ENCODE data around the gene B4GALT2. TPM values are rescaled to one million over a fixed set of nuclear protein-coding genes. Genes with fewer than 3 reads are reported as not detected.

Gene B4GALT2
- 50.4 TPM for polyA plus RNA-seq (2013, experiment 1 of 2)
- polyA plus RNA-seq (2013, experiment 2 of 2), result 49.5 TPM

GRCh38 chr1:43978551-43979260 is at the start of gene B4GALT2:
Gene B4GALT2, plus strand, starts transcription at chr1:43979210. Its CDS starts 1,951 bp downstream, at chr1:43981161.
- Histone ChIP-seq H4K8ac (ENCODE audit: low read depth, low read length) (no peak within 1 kb of the TSS), H3K79me2 (ENCODE audit: control insufficient read depth, insufficient read depth, low read length) (peaks cover 17% of the 10 kb centered on the region), H4K5ac (ENCODE audit: low read length) (no peak within 1 kb of the TSS), H3K4me1 (ENCODE audit: control insufficient read depth, low read depth, low read length) (peaks cover 2% of the 10 kb centered on the region), H3K56ac (ENCODE audit: low read length) (peak within 1 kb of the TSS; percentile 92), H3K79me1 (ENCODE audit: low read length) (peaks cover 38% of the 10 kb centered on the region), H3K4me3 (ENCODE audit: low read length) (peak within 1 kb of the TSS; percentile 47), H3K27ac (ENCODE audit: low read depth, low read length) (peak within 1 kb of the TSS; percentile 7), H3K36me3 (ENCODE audit: control insufficient read depth, insufficient read depth, low read length) (peaks cover 5% of the 10 kb centered on the region), H3K9ac (ENCODE audit: low read length) (peak within 1 kb of the TSS; percentile 83), H2AK5ac (ENCODE audit: low read length) (peak within 1 kb of the TSS; percentile 35), H3K18ac (ENCODE audit: low read length) (peak within 1 kb of the TSS; percentile 73), H3K23ac (ENCODE audit: low read length) (no peak within 1 kb of the TSS), H3K4me2 (ENCODE audit: low read length) (peak within 1 kb of the TSS; percentile 78), H3K4ac (ENCODE audit: low read depth, low read length) (peak within 1 kb of the TSS; percentile 74), H2BK5ac (ENCODE audit: low read length) (peak within 1 kb of the TSS; percentile 14), H2BK120ac (ENCODE audit: low read depth, low read length) (peak within 1 kb of the TSS; percentile 10), H3K27me3 (ENCODE audit: insufficient read depth, low read length, poor library complexity) (no peaks in the 10 kb centered on the region), H2BK15ac (replicated peaks; ENCODE audit: low read depth) (no peak within 1 kb of the TSS)
- no CpG with 5 or more reads among the region's 54 CpGs for WGBS (ENCODE audit: extremely low coverage, insufficient coverage, low lambda C conversion rate)
- DNase-seq, result peak; percentile 73

GRCh38 chr1:43930168-43930948 is 48.7 kb upstream of the B4GALT2 start:
- Histone ChIP-seq H3K23ac (ENCODE audit: low read length) (no peak overlapping the region), H3K4ac (ENCODE audit: low read depth, low read length) (peak overlapping the region; percentile 46), H2BK5ac (ENCODE audit: low read length) (no peak overlapping the region), H3K4me2 (ENCODE audit: low read length) (no peak overlapping the region), H3K36me3 (ENCODE audit: control insufficient read depth, insufficient read depth, low read length) (no peaks in the 10 kb centered on the region), H3K27ac (ENCODE audit: low read depth, low read length) (no peak overlapping the region), H2BK15ac (replicated peaks; ENCODE audit: low read depth) (no peak overlapping the region), H3K9ac (ENCODE audit: low read length) (no peak overlapping the region), H4K5ac (ENCODE audit: low read length) (no peak overlapping the region), H3K79me2 (ENCODE audit: control insufficient read depth, insufficient read depth, low read length) (no peaks in the 10 kb centered on the region), H2BK120ac (ENCODE audit: low read depth, low read length) (no peak overlapping the region), H2AK5ac (ENCODE audit: low read length) (peak overlapping the region; percentile 81), H3K56ac (ENCODE audit: low read length) (peak overlapping the region; percentile 71), H3K18ac (ENCODE audit: low read length) (no peak overlapping the region), H4K8ac (ENCODE audit: low read depth, low read length) (no peak overlapping the region), H3K4me3 (ENCODE audit: low read length) (no peak overlapping the region), H3K4me1 (ENCODE audit: control insufficient read depth, low read depth, low read length) (peaks cover 11% of the 10 kb centered on the region), H3K79me1 (ENCODE audit: low read length) (no peaks in the 10 kb centered on the region), H3K27me3 (ENCODE audit: insufficient read depth, low read length, poor library complexity) (no peaks in the 10 kb centered on the region)
- peak; percentile 72 for DNase-seq
- no CpG with 5 or more reads among the region's 10 CpGs for WGBS (ENCODE audit: extremely low coverage, insufficient coverage, low lambda C conversion rate)

- H2BK15ac ChIP-seq (replicated peaks; ENCODE audit: low read depth), result no peak overlapping the region
- H4K5ac ChIP-seq (ENCODE audit: low read length), result no peak overlapping the region
- H3K36me3 ChIP-seq (ENCODE audit: control insufficient read depth, insufficient read depth, low read length), result no peaks in the 10 kb centered on the region
- no peak overlapping the region for H3K56ac ChIP-seq (ENCODE audit: low read length)
- H3K9ac ChIP-seq (ENCODE audit: low read length), result no peak overlapping the region
- no peak overlapping the region for H3K4ac ChIP-seq (ENCODE audit: low read depth, low read length)
- no peak overlapping the region for H3K18ac ChIP-seq (ENCODE audit: low read length)
- H3K27ac ChIP-seq (ENCODE audit: low read depth, low read length), result no peak overlapping the region
- H2BK5ac ChIP-seq (ENCODE audit: low read length), result no peak overlapping the region
- WGBS (ENCODE audit: extremely low coverage, insufficient coverage, low lambda C conversion rate), result no CpG with 5 or more reads among the region's 4 CpGs
- H3K4me3 ChIP-seq (ENCODE audit: low read length), result no peak overlapping the region
- H3K79me1 ChIP-seq (ENCODE audit: low read length), result no peaks in the 10 kb centered on the region
- H2BK120ac ChIP-seq (ENCODE audit: low read depth, low read length), result no peak overlapping the region
- H4K8ac ChIP-seq (ENCODE audit: low read depth, low read length), result no peak overlapping the region
- peaks cover 11% of the 10 kb centered on the region for H3K4me1 ChIP-seq (ENCODE audit: control insufficient read depth, low read depth, low read length)
- H3K79me2 ChIP-seq (ENCODE audit: control insufficient read depth, insufficient read depth, low read length), result no peaks in the 10 kb centered on the region
- H3K27me3 ChIP-seq (ENCODE audit: insufficient read depth, low read length, poor library complexity), result no peaks in the 10 kb centered on the region
- H2AK5ac ChIP-seq (ENCODE audit: low read length), result no peak overlapping the region
- no peak overlapping the region for H3K23ac ChIP-seq (ENCODE audit: low read length)
- no peak for DNase-seq
- no peak overlapping the region for H3K4me2 ChIP-seq (ENCODE audit: low read length)
Measured at GRCh38 chr1:43930949-43931275, 48.1 kb upstream of the B4GALT2 start.

- no peak overlapping the region for H3K23ac ChIP-seq (ENCODE audit: low read length)
- H3K36me3 ChIP-seq (ENCODE audit: control insufficient read depth, insufficient read depth, low read length), result no peaks in the 10 kb centered on the region
- H3K56ac ChIP-seq (ENCODE audit: low read length), result no peak overlapping the region
- H3K4me1 ChIP-seq (ENCODE audit: control insufficient read depth, low read depth, low read length), result peaks cover 11% of the 10 kb centered on the region
- no peak overlapping the region for H4K5ac ChIP-seq (ENCODE audit: low read length)
- H3K18ac ChIP-seq (ENCODE audit: low read length), result no peak overlapping the region
- no peak overlapping the region for H2BK5ac ChIP-seq (ENCODE audit: low read length)
- no peak overlapping the region for H3K27ac ChIP-seq (ENCODE audit: low read depth, low read length)
- no peaks in the 10 kb centered on the region for H3K79me1 ChIP-seq (ENCODE audit: low read length)
- no peak overlapping the region for H3K9ac ChIP-seq (ENCODE audit: low read length)
- no peaks in the 10 kb centered on the region for H3K79me2 ChIP-seq (ENCODE audit: control insufficient read depth, insufficient read depth, low read length)
- no peak overlapping the region for H3K4ac ChIP-seq (ENCODE audit: low read depth, low read length)
- no CpG with 5 or more reads among the region's 13 CpGs for WGBS (ENCODE audit: extremely low coverage, insufficient coverage, low lambda C conversion rate)
- no peak overlapping the region for H3K4me3 ChIP-seq (ENCODE audit: low read length)
- H2BK120ac ChIP-seq (ENCODE audit: low read depth, low read length), result no peak overlapping the region
- no peak overlapping the region for H2AK5ac ChIP-seq (ENCODE audit: low read length)
- H3K4me2 ChIP-seq (ENCODE audit: low read length), result no peak overlapping the region
- H2BK15ac ChIP-seq (replicated peaks; ENCODE audit: low read depth), result no peak overlapping the region
- DNase-seq, result no peak
- H4K8ac ChIP-seq (ENCODE audit: low read depth, low read length), result no peak overlapping the region
- H3K27me3 ChIP-seq (ENCODE audit: insufficient read depth, low read length, poor library complexity), result no peaks in the 10 kb centered on the region
Measured at GRCh38 chr1:43931711-43932660, 47.0 kb upstream of the B4GALT2 start.

- no peak overlapping the region for H2BK120ac ChIP-seq (ENCODE audit: low read depth, low read length)
- peaks cover 11% of the 10 kb centered on the region for H3K4me1 ChIP-seq (ENCODE audit: control insufficient read depth, low read depth, low read length)
- H4K8ac ChIP-seq (ENCODE audit: low read depth, low read length), result no peak overlapping the region
- no peak overlapping the region for H2BK5ac ChIP-seq (ENCODE audit: low read length)
- H3K79me1 ChIP-seq (ENCODE audit: low read length), result no peaks in the 10 kb centered on the region
- peak overlapping the region; percentile 84 for H3K56ac ChIP-seq (ENCODE audit: low read length)
- H3K18ac ChIP-seq (ENCODE audit: low read length), result no peak overlapping the region
- H3K9ac ChIP-seq (ENCODE audit: low read length), result peak overlapping the region; percentile 77
- H2BK15ac ChIP-seq (replicated peaks; ENCODE audit: low read depth), result no peak overlapping the region
- H4K5ac ChIP-seq (ENCODE audit: low read length), result no peak overlapping the region
- H3K4me3 ChIP-seq (ENCODE audit: low read length), result peak overlapping the region; percentile 60
- peak; percentile 65 for DNase-seq
- no peak overlapping the region for H3K23ac ChIP-seq (ENCODE audit: low read length)
- H3K79me2 ChIP-seq (ENCODE audit: control insufficient read depth, insufficient read depth, low read length), result no peaks in the 10 kb centered on the region
- H2AK5ac ChIP-seq (ENCODE audit: low read length), result peak overlapping the region; percentile 69
- H3K4ac ChIP-seq (ENCODE audit: low read depth, low read length), result no peak overlapping the region
- no peaks in the 10 kb centered on the region for H3K27me3 ChIP-seq (ENCODE audit: insufficient read depth, low read length, poor library complexity)
- H3K4me2 ChIP-seq (ENCODE audit: low read length), result peak overlapping the region; percentile 89
- no CpG with 5 or more reads among the region's 8 CpGs for WGBS (ENCODE audit: extremely low coverage, insufficient coverage, low lambda C conversion rate)
- H3K36me3 ChIP-seq (ENCODE audit: control insufficient read depth, insufficient read depth, low read length), result no peaks in the 10 kb centered on the region
- H3K27ac ChIP-seq (ENCODE audit: low read depth, low read length), result no peak overlapping the region
Measured at GRCh38 chr1:43932786-43933385, 46.1 kb upstream of the B4GALT2 start.
